ENCODE data around the gene COL3A1.

DNA sequence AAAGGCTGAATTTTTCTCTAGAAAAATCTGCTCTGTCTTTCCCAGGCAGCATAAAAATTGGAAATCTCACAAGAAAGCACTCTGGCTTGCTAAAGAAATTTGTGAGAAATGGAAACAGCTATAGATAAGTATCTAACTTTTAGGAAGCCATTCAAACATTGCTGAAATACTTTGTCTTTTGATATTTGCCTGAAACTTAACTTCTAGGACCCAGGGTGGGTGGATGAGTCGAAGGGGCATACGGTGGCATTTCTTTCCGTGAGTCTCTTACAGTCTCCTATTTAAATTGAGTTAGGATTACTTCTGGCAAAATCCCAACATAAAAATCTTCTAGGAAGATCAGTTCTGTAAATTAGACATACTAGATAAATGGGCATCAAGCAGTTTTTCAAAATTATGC, 532 bp upstream of the COL3A1 start:
- TF ChIP-seq, protein P1, sequence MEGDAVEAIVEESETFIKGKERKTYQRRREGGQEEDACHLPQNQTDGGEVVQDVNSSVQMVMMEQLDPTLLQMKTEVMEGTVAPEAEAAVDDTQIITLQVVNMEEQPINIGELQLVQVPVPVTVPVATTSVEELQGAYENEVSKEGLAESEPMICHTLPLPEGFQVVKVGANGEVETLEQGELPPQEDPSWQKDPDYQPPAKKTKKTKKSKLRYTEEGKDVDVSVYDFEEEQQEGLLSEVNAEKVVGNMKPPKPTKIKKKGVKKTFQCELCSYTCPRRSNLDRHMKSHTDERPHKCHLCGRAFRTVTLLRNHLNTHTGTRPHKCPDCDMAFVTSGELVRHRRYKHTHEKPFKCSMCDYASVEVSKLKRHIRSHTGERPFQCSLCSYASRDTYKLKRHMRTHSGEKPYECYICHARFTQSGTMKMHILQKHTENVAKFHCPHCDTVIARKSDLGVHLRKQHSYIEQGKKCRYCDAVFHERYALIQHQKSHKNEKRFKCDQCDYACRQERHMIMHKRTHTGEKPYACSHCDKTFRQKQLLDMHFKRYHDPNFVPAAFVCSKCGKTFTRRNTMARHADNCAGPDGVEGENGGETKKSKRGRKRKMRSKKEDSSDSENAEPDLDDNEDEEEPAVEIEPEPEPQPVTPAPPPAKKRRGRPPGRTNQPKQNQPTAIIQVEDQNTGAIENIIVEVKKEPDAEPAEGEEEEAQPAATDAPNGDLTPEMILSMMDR (IDR thresholded peaks at IDR 0.05; ENCODE audit: low read depth, low read length) = no peak
- TF ChIP-seq POLR2A (IDR thresholded peaks at IDR 0.05; ENCODE audit: extremely low read depth, insufficient read length) (no peak), MYC (IDR thresholded peaks at IDR 0.05; ENCODE audit: low read depth, low read length) (no peak)

Data from NB4 (cell line).